Body of pancreas (tissue), 4 donors: Measurements from ENCODE around the gene BCL6.

Experiments used
- CTCF ChIP-seq, 7 experiments: fragments of 450-650 bp in 4 of 7; fragments of 200-600 bp in 3 of 7; sonication (generic) in 3 of 7; IDR thresholded peaks; one replicate each; pipeline ENCODE4 v1.5.1; 2016 to 2019; ENCODE audit warnings: antibody characterized with exemption in 7 of 7
- POLR2A ChIP-seq, 3 donors: fragments of 450-650 bp; IDR thresholded peaks; one replicate each; pipeline ENCODE4 v1.6.1; 2016; ENCODE audit warnings: antibody characterized with exemption in 3 of 3, mild to moderate bottlenecking in 2 of 3

- TF ChIP-seq POLR2A (IDR thresholded peaks at IDR 0.05) (no peak), CTCF (IDR thresholded peaks at IDR 0.05) (no peak)
Measured at GRCh38 chr3:187677604-187678003, 67.7 kb downstream of the BCL6 start.
